H1 (cell line): ENCODE results near the gene CEL. TPM values are rescaled to one million over a fixed set of nuclear protein-coding genes. Genes with fewer than 3 reads are reported as not detected.

Experiments used
- CTCF ChIA-PET: fragments of 300-600 bp; sonication (Branson Sonifier 250); formaldehyde crosslinking; loops from one replicate; lab custom pipeline; 2021; ENCODE audit not compliant: partially characterized antibody; lab: Charles Lee
- POLR2A ChIA-PET: fragments of 300-600 bp; sonication (Branson Sonifier 250); formaldehyde crosslinking; loops from one replicate; lab custom pipeline; 2021; ENCODE audit warnings: inconsistent platforms; ENCODE audit not compliant: partially characterized antibody; lab: Charles Lee
- DNase-seq, 2 experiments: peaks; one replicate each; pipeline versions ENCODE4 v3.0.0 to v3.0.0-alpha.2; 2010 to 2022; ENCODE audit warnings: low spot score in 2 of 2, low read depth in 1 of 2, mixed read lengths in 1 of 2
- FAIRE-seq: peaks from 2 replicates; lab custom pipeline; 2011; peaks lifted over from hg19 to GRCh38; lab: Jason Lieb, UNC
- H2AFZ ChIP-seq: 2 replicates; pipeline ENCODE4 v1.8.1; 2012; ENCODE audit warnings: low read length, inconsistent platforms
- H2AK5ac ChIP-seq: 2 replicates; pipeline ENCODE4 v1.6.1; 2013; ENCODE audit warnings: low read depth, low read length
- H2BK120ac ChIP-seq: replicated peaks from 2 replicates; pipeline ENCODE3; 2013; ENCODE audit warnings: low read depth, low read length, inconsistent platforms
- H2BK12ac ChIP-seq: 2 replicates; pipeline ENCODE4 v1.6.1; 2013; ENCODE audit warnings: low read depth, low read length
- H2BK15ac ChIP-seq: 2 replicates; pipeline ENCODE4 v1.6.1; 2013; ENCODE audit warnings: low read length
- H2BK20ac ChIP-seq: 2 replicates; pipeline ENCODE4 v1.6.1; 2013; ENCODE audit warnings: low read length
- H2BK5ac ChIP-seq: 2 replicates; pipeline ENCODE4 v1.6.1; 2013; ENCODE audit warnings: low read depth, low read length
- H3K14ac ChIP-seq: 2 replicates; pipeline ENCODE4 v1.6.1; 2013; ENCODE audit warnings: inconsistent platforms; ENCODE audit not compliant: insufficient read length
- H3K18ac ChIP-seq: 2 replicates; pipeline ENCODE4 v1.6.1; 2013; ENCODE audit warnings: low read length; ENCODE audit errors: extremely low read depth
- H3K23ac ChIP-seq: 2 replicates; pipeline ENCODE4 v1.6.1; 2013; ENCODE audit warnings: inconsistent platforms; ENCODE audit not compliant: insufficient read length
- H3K23me2 ChIP-seq: 2 replicates; pipeline ENCODE4 v1.6.1; 2013; ENCODE audit warnings: low read depth, low read length
- H3K27ac ChIP-seq: 2 replicates; pipeline ENCODE4 v1.6.1; 2011; ENCODE audit warnings: low read depth, low read length, inconsistent platforms
- H3K27me3 ChIP-seq, 4 experiments: replicated peaks in 1 of 4; 1 replicate in 1 of 4; 2 replicates in 3 of 4; pipeline versions ENCODE4 v1.6.1 to v1.8.1; 2011 to 2013; ENCODE audit warnings: low read length in 3 of 4, mild to moderate bottlenecking in 3 of 4, inconsistent platforms in 2 of 4, mixed read lengths in 2 of 4, moderate library complexity in 1 of 4; ENCODE audit not compliant: control insufficient read depth in 3 of 4, insufficient read depth in 3 of 4; ENCODE audit errors: extremely low read depth in 1 of 4
- H3K36me3 ChIP-seq, 4 experiments: 2 replicates each; pipeline versions ENCODE4 v1.6.1 to v1.8.1; 2011 to 2013; ENCODE audit warnings: mild to moderate bottlenecking in 4 of 4, low read length in 3 of 4, moderate library complexity in 2 of 4, control low read depth in 1 of 4, inconsistent platforms in 1 of 4; ENCODE audit not compliant: insufficient read depth in 4 of 4, control insufficient read depth in 2 of 4
- H3K4ac ChIP-seq: replicated peaks from 2 replicates; pipeline ENCODE3; 2013; ENCODE audit warnings: low read length, low read depth, mixed read lengths, inconsistent platforms; ENCODE audit not compliant: insufficient read length
- H3K4me1 ChIP-seq, 4 experiments: replicated peaks in 1 of 4; 1 replicate in 1 of 4; 2 replicates in 3 of 4; pipeline versions ENCODE4 v1.6.1 to v1.8.1; 2011 to 2013; ENCODE audit warnings: low read length in 3 of 4, inconsistent platforms in 2 of 4, mixed read lengths in 1 of 4; ENCODE audit not compliant: insufficient read depth in 4 of 4, control insufficient read depth in 3 of 4
- H3K4me2 ChIP-seq, 2 experiments: 2 replicates each; pipeline versions ENCODE4 v1.6.1 to v1.8.1; 2011 to 2013; ENCODE audit warnings: low read depth in 2 of 2, low read length in 2 of 2, control low read depth in 1 of 2, inconsistent platforms in 1 of 2, mild to moderate bottlenecking in 1 of 2; ENCODE audit not compliant: insufficient read depth in 1 of 2
- H3K4me3 ChIP-seq, 4 experiments: fragments of 200-600, 300-600 bp in 1 of 4; sonication (generic), shearing (Covaris generic), sonication (Bioruptor Twin) in 1 of 4; 2 replicates each; pipeline versions ENCODE4 v1.5.1 to v1.8.1; 2011 to 2016; ENCODE audit warnings: low read length in 4 of 4, low read depth in 3 of 4, control low read depth in 2 of 4, inconsistent platforms in 2 of 4, mild to moderate bottlenecking in 2 of 4, mixed read lengths in 1 of 4, moderate library complexity in 1 of 4; ENCODE audit not compliant: insufficient read depth in 2 of 4; ENCODE audit errors: extremely low read depth in 1 of 4
- H3K56ac ChIP-seq: replicated peaks from 2 replicates; pipeline ENCODE3; 2013; ENCODE audit warnings: low read depth, mild to moderate bottlenecking, mixed read lengths, low read length, inconsistent platforms; ENCODE audit not compliant: insufficient read length
- H3K79me1 ChIP-seq: 2 replicates; pipeline ENCODE4 v1.6.1; 2013; ENCODE audit warnings: low read depth, low read length, control low read depth
- H3K79me2 ChIP-seq, 2 experiments: 2 replicates each; pipeline versions ENCODE4 v1.6.1 to v1.8.1; 2012 to 2013; ENCODE audit warnings: low read length in 2 of 2, mild to moderate bottlenecking in 2 of 2, inconsistent platforms in 1 of 2; ENCODE audit not compliant: insufficient read depth in 2 of 2, control insufficient read depth in 1 of 2
- H3K9ac ChIP-seq, 4 experiments: replicated peaks in 1 of 4; 1 replicate in 1 of 4; 2 replicates in 3 of 4; pipeline versions ENCODE4 v1.6.1 to v1.8.1; 2011 to 2013; ENCODE audit warnings: low read depth in 3 of 4, low read length in 3 of 4, control low read depth in 2 of 4, mild to moderate bottlenecking in 2 of 4, moderate library complexity in 2 of 4, inconsistent platforms in 1 of 4; ENCODE audit errors: extremely low read depth in 1 of 4
- H3K9me3 ChIP-seq, 2 experiments: 2 replicates each; pipeline versions ENCODE4 v1.6.1 to v1.8.1; 2012 to 2013; ENCODE audit warnings: mild to moderate bottlenecking in 2 of 2, moderate library complexity in 2 of 2, control low read depth in 1 of 2, inconsistent platforms in 1 of 2, low read depth in 1 of 2, low read length in 1 of 2, mixed read lengths in 1 of 2; ENCODE audit not compliant: insufficient read depth in 2 of 2
- H4K20me1 ChIP-seq, 2 experiments: replicated peaks in 1 of 2; 2 replicates each; pipeline versions ENCODE3 to v1.8.1; 2011 to 2013; ENCODE audit warnings: inconsistent platforms in 2 of 2, low read length in 2 of 2, mild to moderate bottlenecking in 1 of 2; ENCODE audit not compliant: insufficient read depth in 2 of 2, control insufficient read depth in 1 of 2
- H4K5ac ChIP-seq: 2 replicates; pipeline ENCODE4 v1.6.1; 2013; ENCODE audit warnings: low read length, low read depth, mixed read lengths, inconsistent platforms; ENCODE audit not compliant: insufficient read length
- H4K8ac ChIP-seq: 2 replicates; pipeline ENCODE4 v1.8.0; 2013; ENCODE audit warnings: mild to moderate bottlenecking, moderate library complexity, low read length, inconsistent platforms; ENCODE audit not compliant: insufficient read depth; ENCODE audit errors: extremely low read depth
- H4K91ac ChIP-seq: replicated peaks from 2 replicates; pipeline ENCODE3; 2013; ENCODE audit warnings: low read length, mixed read lengths, inconsistent platforms; ENCODE audit not compliant: insufficient read length
- BACH1 ChIP-seq: IDR thresholded peaks from 2 replicates; pipeline ENCODE4 v1.6.1; 2012; ENCODE audit warnings: low read length, improper control_type of control experiment
- EGR1 ChIP-seq: IDR thresholded peaks from 2 replicates; pipeline ENCODE4 v1.6.1; 2011; ENCODE audit warnings: low read depth, low read length, borderline replicate concordance
- HDAC2 ChIP-seq, 2 experiments: fragments of 300-600 bp in 1 of 2; sonication (generic) in 1 of 2; IDR thresholded peaks; 2 replicates each; pipeline ENCODE4 v1.6.1; 2011 to 2012; ENCODE audit warnings: low read depth in 2 of 2, low read length in 2 of 2, mild to moderate bottlenecking in 2 of 2, moderate library complexity in 2 of 2, borderline replicate concordance in 1 of 2, inconsistent platforms in 1 of 2
- KDM4A ChIP-seq: IDR thresholded peaks from one replicate; pipeline ENCODE4 v1.7.1; 2012; ENCODE audit warnings: low read depth, mild to moderate bottlenecking, moderate library complexity, low read length, inconsistent platforms; ENCODE audit not compliant: severe bottlenecking
- NRF1 ChIP-seq: IDR thresholded peaks from 2 replicates; pipeline ENCODE4 v1.6.1; 2011; ENCODE audit warnings: mild to moderate bottlenecking, low read depth, low read length, improper control_type of control experiment
- RFX5 ChIP-seq: IDR thresholded peaks from 2 replicates; pipeline ENCODE4 v1.6.1; 2011; ENCODE audit warnings: low read depth, low read length, improper control_type of control experiment, borderline replicate concordance
- RNF2 ChIP-seq: fragments of 200-900, 300-1000 bp; sonication (generic); IDR thresholded peaks from 2 replicates; pipeline ENCODE4 v1.7.1; 2016; ENCODE audit warnings: borderline replicate concordance, low read depth, mild to moderate bottlenecking, antibody characterized with exemption, low read length; ENCODE audit not compliant: poor library complexity, severe bottlenecking; ENCODE audit errors: missing control alignments
- TEAD4 ChIP-seq: IDR thresholded peaks from 2 replicates; pipeline ENCODE4 v1.6.1; 2012; ENCODE audit warnings: low read depth, low read length, inconsistent platforms, mixed read lengths
- WGBS, 2 experiments: shearing (Covaris generic) in 1 of 2; methylation state at CpG; one replicate each; pipeline versions ENCODE4 v1.1.6 to v1.1.7; 2013 to 2015; ENCODE audit warnings: low lambda C conversion rate in 2 of 2, mixed read lengths in 2 of 2, inconsistent platforms in 1 of 2, low coverage in 1 of 2, missing lambda C conversion rate in 1 of 2; ENCODE audit not compliant: insufficient replicate concordance in 2 of 2, insufficient coverage in 1 of 2, insufficient read length in 1 of 2; ENCODE audit errors: extremely low coverage in 1 of 2, missing lambda C conversion rate in 1 of 2; 5-methylcytosine and 5-hydroxymethylcytosine counted together
- polyA plus RNA-seq, 7 experiments: library from polyadenylated mRNA; depleted of rRNA in 3 of 7; stranded (reverse) in 5 of 7; unstranded in 2 of 7; fragments of >200 nt in 5 of 7; fragments of 200-250 nt in 2 of 7; gene quantifications; 1 replicate in 5 of 7; 2 replicates in 1 of 7; 4 replicates in 1 of 7; pipeline versions ENCODE4 v1.2.1 to v1.2.3, GENCODE V29; 2011 to 2013; ENCODE audit warnings: missing spikeins in 2 of 7, mixed read lengths in 2 of 7
- total RNA-seq: library from RNA; stranded (reverse); fragmentation: NEBNext Ultra II Directional; extraction: Animal tissue kit (Norgen Biotek cat#: 25700); gene quantifications from 2 replicates; pipeline ENCODE4 v1.2.1, GENCODE V29; 2021
- TF ChIP-seq, protein P1 (sequence below): IDR thresholded peaks from 2 replicates; pipeline ENCODE4 v1.6.1; 2012; ENCODE audit warnings: inconsistent platforms
- TF ChIP-seq, protein P2 (sequence below): IDR thresholded peaks from 2 replicates; pipeline ENCODE4 v1.6.1; 2012; ENCODE audit warnings: inconsistent platforms

CEL gene
- total and polyA plus RNA-seq, 2 of the 8 experiments (the other 6 are each of a cell fraction or from before 2014, with no cell fraction given) = 1.8 to 3.4 TPM

DNA sequence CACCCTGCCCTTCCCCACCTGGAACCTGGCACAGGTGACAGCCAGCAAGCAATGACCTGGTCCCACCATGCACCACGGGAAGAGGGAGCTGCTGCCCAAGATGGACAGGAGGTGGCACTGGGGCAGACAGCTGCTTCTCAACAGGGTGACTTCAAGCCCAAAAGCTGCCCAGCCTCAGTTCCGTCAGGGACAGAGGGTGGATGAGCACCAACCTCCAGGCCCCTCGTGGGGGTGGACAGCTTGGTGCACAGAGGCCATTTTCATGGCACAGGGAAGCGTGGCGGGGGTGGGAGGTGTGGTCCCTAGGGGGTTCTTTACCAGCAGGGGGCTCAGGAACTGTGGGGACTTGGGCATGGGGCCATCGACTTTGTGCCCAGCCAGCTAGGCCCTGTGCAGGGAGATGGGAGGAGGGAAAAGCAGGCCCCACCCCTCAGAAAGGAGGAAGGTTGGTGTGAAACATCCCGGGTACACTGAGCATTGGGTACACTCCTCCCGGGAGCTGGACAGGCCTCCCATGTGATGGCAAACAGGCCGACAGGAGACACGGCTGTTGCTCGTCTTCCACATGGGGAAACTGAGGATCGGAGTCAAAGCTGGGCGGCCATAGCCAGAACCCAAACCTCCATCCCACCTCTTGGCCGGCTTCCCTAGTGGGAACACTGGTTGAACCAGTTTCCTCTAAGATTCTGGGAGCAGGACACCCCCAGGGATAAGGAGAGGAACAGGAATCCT is 1.9 kb downstream of the CEL start:
- no peak overlapping the region for H3K4me3 ChIP-seq
- H3K79me2 ChIP-seq = no peaks in the 10 kb centered on the region
- no peak overlapping the region for H2AFZ ChIP-seq
- POLR2A ChIA-PET = interaction anchor here (0.7 to 1.1 kb wide), 2 partner anchors 12 to 17 kb away, joined by 3 read pairs; no protein-coding TSS in a partner anchor
- no peaks in the 10 kb centered on the region; a peak in 3 of 8 replicates for H3K36me3 ChIP-seq
- H3K4me2 ChIP-seq = no peak overlapping the region
- H2AK5ac ChIP-seq = peak overlapping the region; percentile 28; the same call in 1 of the 2 replicates
- H4K8ac ChIP-seq = no peak overlapping the region
- no peaks in the 10 kb centered on the region for H3K27me3 ChIP-seq
- no peak overlapping the region for H3K18ac ChIP-seq
- 0 out of 2 replicates have a peak, but pooled peaks cover 2% of the 10 kb centered on the region for H3K79me1 ChIP-seq
- H3K9ac ChIP-seq = no peak overlapping the region
- 90% methylated on average over 10 of the region's 14 CpGs; no CpG with 5 or more reads in 1 of the 2 experiments for WGBS, 2 experiments
- H4K5ac ChIP-seq = no peak overlapping the region
- H2BK15ac ChIP-seq = 0 out of 2 replicates have a peak overlapping the region, but pooled peaks have one; percentile 61
- peak overlapping the region; percentile 61 for H3K14ac ChIP-seq
- DNase-seq (no peak), FAIRE-seq (no peak)
- H3K23me2 ChIP-seq = no peaks in the 10 kb centered on the region
- H2BK20ac ChIP-seq = no peak overlapping the region
- H2BK12ac ChIP-seq = 0 out of 2 replicates have a peak overlapping the region, but pooled peaks have one; percentile 39
- peaks cover 0 to 1% of the 10 kb centered on the region in 2 experiments for H4K20me1 ChIP-seq
- H2BK5ac ChIP-seq = peak overlapping the region; percentile 80; the same call in 1 of the 2 replicates
- H3K4ac ChIP-seq = no peak overlapping the region
- no peak overlapping the region for H3K56ac ChIP-seq
- CTCF ChIA-PET = interaction anchor here (0.7 to 1.5 kb wide), 5 partner anchors 9 to 44 kb away, joined by 3 to 6 read pairs (median 3); no protein-coding TSS in a partner anchor
- no peak overlapping the region for H2BK120ac ChIP-seq
- no peaks in the 10 kb centered on the region for H3K9me3 ChIP-seq
- no peak overlapping the region for H3K27ac ChIP-seq
- peaks cover 6 to 22% (median 13%) of the 10 kb centered on the region in 4 experiments for H3K4me1 ChIP-seq
- peak overlapping the region; percentile 54 for H4K91ac ChIP-seq
- H3K23ac ChIP-seq = no peak overlapping the region
- no peak for TF ChIP-seq RFX5
- TF ChIP-seq KDM4A = no peak
- TF ChIP-seq RNF2 = no peak
- TF ChIP-seq HDAC2 (IDR thresholded peaks at IDR 0.05; ENCODE audit: borderline replicate concordance in 1 of 2, low read depth in 2 of 2, low read length in 2 of 2) = no peak
- TF ChIP-seq, protein P1, sequence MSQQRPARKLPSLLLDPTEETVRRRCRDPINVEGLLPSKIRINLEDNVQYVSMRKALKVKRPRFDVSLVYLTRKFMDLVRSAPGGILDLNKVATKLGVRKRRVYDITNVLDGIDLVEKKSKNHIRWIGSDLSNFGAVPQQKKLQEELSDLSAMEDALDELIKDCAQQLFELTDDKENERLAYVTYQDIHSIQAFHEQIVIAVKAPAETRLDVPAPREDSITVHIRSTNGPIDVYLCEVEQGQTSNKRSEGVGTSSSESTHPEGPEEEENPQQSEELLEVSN = no peak
- no peak for TF ChIP-seq BACH1
- TF ChIP-seq NRF1 = no peak
- TF ChIP-seq TEAD4 = no peak
- TF ChIP-seq EGR1 = no peak
- TF ChIP-seq, protein P2, sequence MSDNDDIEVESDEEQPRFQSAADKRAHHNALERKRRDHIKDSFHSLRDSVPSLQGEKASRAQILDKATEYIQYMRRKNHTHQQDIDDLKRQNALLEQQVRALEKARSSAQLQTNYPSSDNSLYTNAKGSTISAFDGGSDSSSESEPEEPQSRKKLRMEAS = no peak
